ENCODE results near the gene ZNF593OS. TPM values are rescaled to one million over a fixed set of nuclear protein-coding genes. Genes with fewer than 3 reads are reported as not detected.

The ZNF593OS gene
- total and polyA plus RNA-seq, 2 of the 8 experiments (the other 6 are each of a cell fraction or from before 2014, with no cell fraction given) = not detected

GRCh38 chr1:26164036-26164860 is 7.4 kb downstream of the ZNF593OS start (continued):
- TF ChIP-seq SIN3A (conservative IDR thresholded peaks at IDR 0.05 in 1 of 2, IDR thresholded peaks at IDR 0.05 in 1 of 2; ENCODE audit: low read depth in 1 of 2, low read length in 2 of 2) (no peak), EZH2 (IDR thresholded peaks at IDR 0.05; ENCODE audit: low read depth, low read length, severe bottlenecking) (no peak), SUZ12 (IDR thresholded peaks at IDR 0.05; ENCODE audit: low read length) (peak; percentile 42; the same call in 1 of the 2 replicates), TBP (IDR thresholded peaks at IDR 0.05; ENCODE audit: low read depth, low read length) (no peak), NRF1 (IDR thresholded peaks at IDR 0.05; ENCODE audit: low read depth, low read length) (peak; percentile 21; the same call in 1 of the 2 replicates), RAD21 (IDR thresholded peaks at IDR 0.05 in 1 of 2, conservative IDR thresholded peaks at IDR 0.05 in 1 of 2; ENCODE audit: low read depth in 2 of 2, low read length in 2 of 2) (peak in 1 of 2 experiments; percentile 48; a peak in 2 of 4 replicates), KDM4A (IDR thresholded peaks at IDR 0.05; ENCODE audit: low read depth, low read length, severe bottlenecking) (peak; percentile 72), E2F6 (IDR thresholded peaks at IDR 0.05) (peak; percentile 42; the same call in 1 of the 2 replicates), CBX8 (IDR thresholded peaks at IDR 0.05; ENCODE audit: borderline replicate concordance, low read depth, low read length) (no peak), FOSL1 (IDR thresholded peaks at IDR 0.05; ENCODE audit: insufficient read depth, low read depth, low read length) (no peak), POU5F1 (IDR thresholded peaks at IDR 0.05; ENCODE audit: low read depth, low read length) (no peak)

Measured in H1 (cell line).